GM10266 (cell line): Measurements from ENCODE around the gene SCAMP5.

ENCODE experiments used
- DNase-seq: peaks from one replicate; pipeline ENCODE4 v3.0.0; 2012; ENCODE audit errors: extremely low spot score
- TF ChIP-seq, protein P1 (sequence below): IDR thresholded peaks from 2 replicates; pipeline ENCODE4 v1.5.1; 2012; ENCODE audit warnings: mild to moderate bottlenecking, low read depth; ENCODE audit not compliant: control insufficient read depth, insufficient read depth; ENCODE audit errors: missing control alignments

Gene SCAMP5

GRCh38 chr15:74989527-74989926 is 5.8 kb upstream of the SCAMP5 start:
- TF ChIP-seq, protein P1, sequence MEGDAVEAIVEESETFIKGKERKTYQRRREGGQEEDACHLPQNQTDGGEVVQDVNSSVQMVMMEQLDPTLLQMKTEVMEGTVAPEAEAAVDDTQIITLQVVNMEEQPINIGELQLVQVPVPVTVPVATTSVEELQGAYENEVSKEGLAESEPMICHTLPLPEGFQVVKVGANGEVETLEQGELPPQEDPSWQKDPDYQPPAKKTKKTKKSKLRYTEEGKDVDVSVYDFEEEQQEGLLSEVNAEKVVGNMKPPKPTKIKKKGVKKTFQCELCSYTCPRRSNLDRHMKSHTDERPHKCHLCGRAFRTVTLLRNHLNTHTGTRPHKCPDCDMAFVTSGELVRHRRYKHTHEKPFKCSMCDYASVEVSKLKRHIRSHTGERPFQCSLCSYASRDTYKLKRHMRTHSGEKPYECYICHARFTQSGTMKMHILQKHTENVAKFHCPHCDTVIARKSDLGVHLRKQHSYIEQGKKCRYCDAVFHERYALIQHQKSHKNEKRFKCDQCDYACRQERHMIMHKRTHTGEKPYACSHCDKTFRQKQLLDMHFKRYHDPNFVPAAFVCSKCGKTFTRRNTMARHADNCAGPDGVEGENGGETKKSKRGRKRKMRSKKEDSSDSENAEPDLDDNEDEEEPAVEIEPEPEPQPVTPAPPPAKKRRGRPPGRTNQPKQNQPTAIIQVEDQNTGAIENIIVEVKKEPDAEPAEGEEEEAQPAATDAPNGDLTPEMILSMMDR = no peak
- DNase-seq = no peak

- DNase-seq = no peak
- TF ChIP-seq, protein P1 = no peak
Measured at GRCh38 chr15:74992619-74993018, 2.7 kb upstream of the SCAMP5 start.

DNA sequence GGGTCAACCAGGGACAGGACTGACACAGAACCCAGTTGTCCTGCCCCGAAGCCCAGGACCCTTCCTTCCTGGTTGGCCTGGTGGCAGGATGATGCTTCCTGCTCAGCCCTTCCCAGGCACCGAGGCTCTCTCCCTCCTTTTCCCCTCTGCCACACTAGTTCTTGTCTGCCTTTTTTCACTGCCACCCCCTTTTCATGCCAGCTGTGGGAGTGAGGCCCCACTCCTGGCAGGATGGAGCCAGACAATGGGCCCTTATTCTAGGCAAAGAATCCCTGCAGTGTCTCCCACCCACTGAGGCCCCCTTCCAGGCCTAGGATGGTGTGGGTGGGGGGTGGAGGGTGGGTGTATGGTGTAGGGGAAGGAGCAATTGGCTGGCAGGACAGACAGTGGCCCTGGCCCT is 1.1 kb upstream of the SCAMP5 start:
- TF ChIP-seq, protein P1 = no peak
- no peak for DNase-seq

DNA sequence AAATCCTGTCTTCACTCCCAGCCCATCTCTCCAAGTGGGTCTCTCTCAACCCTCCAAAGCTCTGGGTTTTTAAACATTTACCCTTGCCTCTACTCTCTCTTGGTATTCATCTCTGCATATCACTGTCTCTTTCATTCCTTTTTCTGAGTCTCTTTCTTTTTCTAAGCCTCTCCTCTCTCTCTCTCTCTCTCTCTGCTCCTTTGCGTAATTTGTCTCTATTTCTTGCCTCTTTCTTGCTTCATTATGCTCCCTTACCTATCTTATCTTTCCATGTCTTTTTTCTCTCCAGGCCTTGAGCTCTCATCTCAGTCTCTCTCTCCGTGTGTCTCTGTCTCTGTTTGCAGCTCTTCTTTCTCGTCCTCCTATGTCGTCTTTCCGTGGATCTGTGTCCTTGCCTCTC is 678 bp upstream of the SCAMP5 start:
- DNase-seq = no peak
- TF ChIP-seq, protein P1 = no peak

DNA sequence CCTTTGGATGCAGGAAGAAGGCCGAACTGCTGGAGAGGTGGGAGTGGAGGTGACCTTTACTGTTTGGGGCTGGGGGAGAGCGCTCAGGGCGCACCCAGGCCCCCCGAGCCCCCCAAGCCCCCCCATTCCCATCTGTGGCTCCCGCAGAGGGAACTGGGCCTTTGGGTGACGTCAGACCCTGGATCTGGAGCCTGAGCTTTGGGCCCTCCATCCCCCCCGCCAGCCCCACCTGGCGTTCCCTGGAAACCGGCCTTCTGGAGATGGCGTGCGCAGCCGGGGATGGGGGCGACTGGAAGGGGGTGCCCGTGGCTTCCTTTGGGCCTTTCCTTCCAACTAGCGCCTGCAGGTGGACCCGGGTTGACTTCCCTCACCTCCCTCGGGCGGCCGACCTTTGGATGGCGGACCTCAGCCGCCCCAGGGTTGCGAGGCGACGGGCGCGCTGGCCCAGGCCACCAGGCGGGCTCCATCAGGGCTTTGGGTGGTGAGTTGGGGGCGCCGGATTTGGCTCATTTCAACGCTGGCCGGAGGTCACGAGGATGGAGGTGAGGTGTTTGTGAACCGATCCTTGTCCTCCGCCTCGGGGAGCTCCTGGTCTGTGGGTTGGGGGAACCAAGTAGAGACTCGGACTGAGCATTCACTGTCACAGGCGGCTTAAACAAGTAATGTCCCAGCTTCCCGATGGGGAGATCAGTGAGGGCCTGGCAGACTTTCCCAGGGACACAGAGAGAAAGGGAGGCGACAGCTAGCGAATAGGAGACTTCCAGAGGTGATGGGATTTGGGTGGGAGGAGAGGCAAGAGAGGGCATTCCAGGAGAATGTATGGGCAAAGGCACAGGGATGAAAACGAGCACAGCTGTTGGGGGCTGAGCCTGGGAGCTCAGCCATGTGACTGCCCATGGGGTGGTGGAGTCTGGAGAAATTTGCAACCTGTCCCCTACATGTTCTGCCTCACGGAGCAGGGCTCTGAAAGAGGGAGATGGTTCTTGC is 709 bp downstream of the SCAMP5 start:
- TF ChIP-seq, protein P1 = no peak
- no peak for DNase-seq

DNA sequence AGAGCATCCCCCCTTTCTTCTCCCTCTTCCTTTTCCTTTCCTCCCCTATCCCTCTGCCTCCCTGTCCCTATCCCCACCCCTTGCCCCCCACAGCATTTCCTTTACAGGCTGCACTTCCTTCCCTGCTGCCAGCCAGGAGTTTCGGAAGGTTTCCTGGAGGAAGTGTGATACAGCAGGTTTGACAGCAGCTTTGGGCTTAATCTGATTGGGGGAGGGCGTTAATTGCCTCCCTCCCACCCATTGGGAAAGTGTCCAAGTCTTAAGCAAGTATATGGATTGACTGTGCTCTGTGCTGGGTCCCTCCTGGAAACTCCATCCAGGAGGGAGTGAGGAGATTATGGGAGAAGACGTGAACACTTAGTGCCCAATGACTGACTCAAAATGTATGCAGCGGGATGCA is 1.8 kb downstream of the SCAMP5 start:
- TF ChIP-seq, protein P1 = no peak
- DNase-seq = no peak

DNA sequence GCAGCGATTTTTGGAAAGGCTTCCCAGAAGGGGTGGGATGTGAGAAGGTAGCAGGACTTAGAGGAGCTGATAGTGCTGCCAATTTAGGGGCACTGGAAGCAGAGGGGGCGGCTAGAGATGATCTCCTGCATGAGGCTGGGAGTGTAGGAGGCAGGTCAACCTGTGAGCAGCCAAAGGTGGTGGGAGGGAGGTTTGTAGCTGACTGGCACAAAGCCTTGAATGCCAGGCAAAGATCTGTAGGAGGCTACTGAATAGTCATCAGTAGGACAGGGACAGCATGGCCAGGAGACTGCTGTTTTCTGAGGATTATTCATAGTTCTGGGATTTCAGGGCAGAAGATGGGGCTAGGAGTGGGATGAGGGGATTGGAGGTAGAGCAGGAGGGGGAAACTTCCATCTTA is 2.2 kb downstream of the SCAMP5 start:
- TF ChIP-seq, protein P1 = no peak
- DNase-seq = no peak
